ENCODE data around the gene P4HB. TPM values are rescaled to one million over a fixed set of nuclear protein-coding genes. Genes with fewer than 3 reads are reported as not detected.

P4HB gene
- total and polyA plus RNA-seq, 2 experiments from 2014 or later = 206 to 620 TPM

DNA sequence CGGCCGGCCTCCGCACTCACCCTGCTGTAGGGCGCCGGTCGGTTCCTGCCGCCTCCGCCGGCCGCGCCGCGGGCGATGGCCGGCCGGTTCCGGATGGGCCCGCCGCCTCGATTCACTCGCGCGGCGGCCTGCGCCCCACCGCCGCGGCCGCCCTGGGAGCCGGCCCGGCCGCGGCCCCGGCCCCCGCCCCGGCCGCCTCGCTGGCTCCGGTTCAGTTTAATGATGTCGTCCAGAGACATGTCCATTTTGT lies 30.9 kb upstream of the P4HB start:
- no peaks in the 10 kb centered on the region for H3K27me3 ChIP-seq (ENCODE audit: insufficient read depth)

More for the DNA sequence above, 30.9 kb upstream of the P4HB start:
- DNase-seq (ENCODE audit: low spot score) (no peak), ATAC-seq (no peak)
- Histone ChIP-seq H3K4me3 (peak overlapping the region; percentile 95), H3F3A (replicated peaks; ENCODE audit: low read depth) (peaks cover 24% of the 10 kb centered on the region), H3K4me2 (peak overlapping the region; percentile 96), H4K20me1 (replicated peaks; ENCODE audit: insufficient read depth) (peaks cover 15% of the 10 kb centered on the region; the same call in 1 of the 2 replicates), H3K4me1 (ENCODE audit: insufficient read depth) (peaks cover 8% of the 10 kb centered on the region; the same call in 1 of the 2 replicates), H2AFZ (no peak overlapping the region), H3K79me2 (replicated peaks; ENCODE audit: insufficient read depth) (peaks cover 58% of the 10 kb centered on the region), H3K27ac (ENCODE audit: low read depth) (no peak overlapping the region), H3K9me2 (ENCODE audit: insufficient read depth) (no peaks in the 10 kb centered on the region), H3K36me3 (ENCODE audit: insufficient read depth) (peaks cover 44% of the 10 kb centered on the region)
- peak overlapping the region; percentile 99 for H3K27ac Mint-ChIP-seq
- TF ChIP-seq NANOG (IDR thresholded peaks at IDR 0.05; ENCODE audit: borderline replicate concordance) (no peak), ZNF114 (CRISPR knock-in tag; IDR thresholded peaks at IDR 0.05) (no peak), CREB1 (CRISPR knock-in tag; IDR thresholded peaks at IDR 0.05; ENCODE audit: low read depth) (no peak), JUNB (IDR thresholded peaks at IDR 0.05; ENCODE audit: unreplicated experiment) (no peak), EZH2 (IDR thresholded peaks at IDR 0.05; ENCODE audit: low read depth, unreplicated experiment) (no peak), ZNF331 (CRISPR knock-in tag; IDR thresholded peaks at IDR 0.05; ENCODE audit: low read depth) (no peak), STAT1 (IDR thresholded peaks at IDR 0.05; ENCODE audit: unreplicated experiment) (no peak), POLR2AphosphoS5 (IDR thresholded peaks at IDR 0.05; ENCODE audit: low read depth) (no peak), EZH2phosphoT487 (IDR thresholded peaks at IDR 0.05; ENCODE audit: unreplicated experiment) (no peak)
- TF ChIP-seq, protein P1, sequence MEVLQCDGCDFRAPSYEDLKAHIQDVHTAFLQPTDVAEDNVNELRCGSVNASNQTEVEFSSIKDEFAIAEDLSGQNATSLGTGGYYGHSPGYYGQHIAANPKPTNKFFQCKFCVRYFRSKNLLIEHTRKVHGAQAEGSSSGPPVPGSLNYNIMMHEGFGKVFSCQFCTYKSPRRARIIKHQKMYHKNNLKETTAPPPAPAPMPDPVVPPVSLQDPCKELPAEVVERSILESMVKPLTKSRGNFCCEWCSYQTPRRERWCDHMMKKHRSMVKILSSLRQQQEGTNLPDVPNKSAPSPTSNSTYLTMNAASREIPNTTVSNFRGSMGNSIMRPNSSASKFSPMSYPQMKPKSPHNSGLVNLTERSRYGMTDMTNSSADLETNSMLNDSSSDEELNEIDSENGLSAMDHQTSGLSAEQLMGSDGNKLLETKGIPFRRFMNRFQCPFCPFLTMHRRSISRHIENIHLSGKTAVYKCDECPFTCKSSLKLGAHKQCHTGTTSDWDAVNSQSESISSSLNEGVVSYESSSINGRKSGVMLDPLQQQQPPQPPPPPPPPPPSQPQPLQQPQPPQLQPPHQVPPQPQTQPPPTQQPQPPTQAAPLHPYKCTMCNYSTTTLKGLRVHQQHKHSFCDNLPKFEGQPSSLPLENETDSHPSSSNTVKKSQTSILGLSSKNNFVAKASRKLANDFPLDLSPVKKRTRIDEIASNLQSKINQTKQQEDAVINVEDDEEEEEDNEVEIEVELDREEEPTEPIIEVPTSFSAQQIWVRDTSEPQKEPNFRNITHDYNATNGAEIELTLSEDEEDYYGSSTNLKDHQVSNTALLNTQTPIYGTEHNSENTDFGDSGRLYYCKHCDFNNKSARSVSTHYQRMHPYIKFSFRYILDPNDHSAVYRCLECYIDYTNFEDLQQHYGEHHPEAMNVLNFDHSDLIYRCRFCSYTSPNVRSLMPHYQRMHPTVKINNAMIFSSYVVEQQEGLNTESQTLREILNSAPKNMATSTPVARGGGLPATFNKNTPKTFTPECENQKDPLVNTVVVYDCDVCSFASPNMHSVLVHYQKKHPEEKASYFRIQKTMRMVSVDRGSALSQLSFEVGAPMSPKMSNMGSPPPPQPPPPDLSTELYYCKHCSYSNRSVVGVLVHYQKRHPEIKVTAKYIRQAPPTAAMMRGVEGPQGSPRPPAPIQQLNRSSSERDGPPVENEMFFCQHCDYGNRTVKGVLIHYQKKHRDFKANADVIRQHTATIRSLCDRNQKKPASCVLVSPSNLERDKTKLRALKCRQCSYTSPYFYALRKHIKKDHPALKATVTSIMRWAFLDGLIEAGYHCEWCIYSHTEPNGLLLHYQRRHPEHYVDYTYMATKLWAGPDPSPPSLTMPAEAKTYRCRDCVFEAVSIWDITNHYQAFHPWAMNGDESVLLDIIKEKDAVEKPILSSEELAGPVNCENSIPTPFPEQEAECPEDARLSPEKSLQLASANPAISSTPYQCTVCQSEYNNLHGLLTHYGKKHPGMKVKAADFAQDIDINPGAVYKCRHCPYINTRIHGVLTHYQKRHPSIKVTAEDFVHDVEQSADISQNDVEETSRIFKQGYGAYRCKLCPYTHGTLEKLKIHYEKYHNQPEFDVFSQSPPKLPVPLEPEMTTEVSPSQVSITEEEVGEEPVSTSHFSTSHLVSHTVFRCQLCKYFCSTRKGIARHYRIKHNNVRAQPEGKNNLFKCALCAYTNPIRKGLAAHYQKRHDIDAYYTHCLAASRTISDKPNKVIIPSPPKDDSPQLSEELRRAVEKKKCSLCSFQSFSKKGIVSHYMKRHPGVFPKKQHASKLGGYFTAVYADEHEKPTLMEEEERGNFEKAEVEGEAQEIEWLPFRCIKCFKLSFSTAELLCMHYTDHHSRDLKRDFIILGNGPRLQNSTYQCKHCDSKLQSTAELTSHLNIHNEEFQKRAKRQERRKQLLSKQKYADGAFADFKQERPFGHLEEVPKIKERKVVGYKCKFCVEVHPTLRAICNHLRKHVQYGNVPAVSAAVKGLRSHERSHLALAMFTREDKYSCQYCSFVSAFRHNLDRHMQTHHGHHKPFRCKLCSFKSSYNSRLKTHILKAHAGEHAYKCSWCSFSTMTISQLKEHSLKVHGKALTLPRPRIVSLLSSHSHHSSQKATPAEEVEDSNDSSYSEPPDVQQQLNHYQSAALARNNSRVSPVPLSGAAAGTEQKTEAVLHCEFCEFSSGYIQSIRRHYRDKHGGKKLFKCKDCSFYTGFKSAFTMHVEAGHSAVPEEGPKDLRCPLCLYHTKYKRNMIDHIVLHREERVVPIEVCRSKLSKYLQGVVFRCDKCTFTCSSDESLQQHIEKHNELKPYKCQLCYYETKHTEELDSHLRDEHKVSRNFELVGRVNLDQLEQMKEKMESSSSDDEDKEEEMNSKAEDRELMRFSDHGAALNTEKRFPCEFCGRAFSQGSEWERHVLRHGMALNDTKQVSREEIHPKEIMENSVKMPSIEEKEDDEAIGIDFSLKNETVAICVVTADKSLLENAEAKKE (CRISPR knock-in tag; IDR thresholded peaks at IDR 0.05) = no peak
- TF ChIP-seq, protein P2, sequence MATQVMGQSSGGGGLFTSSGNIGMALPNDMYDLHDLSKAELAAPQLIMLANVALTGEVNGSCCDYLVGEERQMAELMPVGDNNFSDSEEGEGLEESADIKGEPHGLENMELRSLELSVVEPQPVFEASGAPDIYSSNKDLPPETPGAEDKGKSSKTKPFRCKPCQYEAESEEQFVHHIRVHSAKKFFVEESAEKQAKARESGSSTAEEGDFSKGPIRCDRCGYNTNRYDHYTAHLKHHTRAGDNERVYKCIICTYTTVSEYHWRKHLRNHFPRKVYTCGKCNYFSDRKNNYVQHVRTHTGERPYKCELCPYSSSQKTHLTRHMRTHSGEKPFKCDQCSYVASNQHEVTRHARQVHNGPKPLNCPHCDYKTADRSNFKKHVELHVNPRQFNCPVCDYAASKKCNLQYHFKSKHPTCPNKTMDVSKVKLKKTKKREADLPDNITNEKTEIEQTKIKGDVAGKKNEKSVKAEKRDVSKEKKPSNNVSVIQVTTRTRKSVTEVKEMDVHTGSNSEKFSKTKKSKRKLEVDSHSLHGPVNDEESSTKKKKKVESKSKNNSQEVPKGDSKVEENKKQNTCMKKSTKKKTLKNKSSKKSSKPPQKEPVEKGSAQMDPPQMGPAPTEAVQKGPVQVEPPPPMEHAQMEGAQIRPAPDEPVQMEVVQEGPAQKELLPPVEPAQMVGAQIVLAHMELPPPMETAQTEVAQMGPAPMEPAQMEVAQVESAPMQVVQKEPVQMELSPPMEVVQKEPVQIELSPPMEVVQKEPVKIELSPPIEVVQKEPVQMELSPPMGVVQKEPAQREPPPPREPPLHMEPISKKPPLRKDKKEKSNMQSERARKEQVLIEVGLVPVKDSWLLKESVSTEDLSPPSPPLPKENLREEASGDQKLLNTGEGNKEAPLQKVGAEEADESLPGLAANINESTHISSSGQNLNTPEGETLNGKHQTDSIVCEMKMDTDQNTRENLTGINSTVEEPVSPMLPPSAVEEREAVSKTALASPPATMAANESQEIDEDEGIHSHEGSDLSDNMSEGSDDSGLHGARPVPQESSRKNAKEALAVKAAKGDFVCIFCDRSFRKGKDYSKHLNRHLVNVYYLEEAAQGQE (IDR thresholded peaks at IDR 0.05; ENCODE audit: unreplicated experiment) = no peak
- TF ChIP-seq, protein P3, sequence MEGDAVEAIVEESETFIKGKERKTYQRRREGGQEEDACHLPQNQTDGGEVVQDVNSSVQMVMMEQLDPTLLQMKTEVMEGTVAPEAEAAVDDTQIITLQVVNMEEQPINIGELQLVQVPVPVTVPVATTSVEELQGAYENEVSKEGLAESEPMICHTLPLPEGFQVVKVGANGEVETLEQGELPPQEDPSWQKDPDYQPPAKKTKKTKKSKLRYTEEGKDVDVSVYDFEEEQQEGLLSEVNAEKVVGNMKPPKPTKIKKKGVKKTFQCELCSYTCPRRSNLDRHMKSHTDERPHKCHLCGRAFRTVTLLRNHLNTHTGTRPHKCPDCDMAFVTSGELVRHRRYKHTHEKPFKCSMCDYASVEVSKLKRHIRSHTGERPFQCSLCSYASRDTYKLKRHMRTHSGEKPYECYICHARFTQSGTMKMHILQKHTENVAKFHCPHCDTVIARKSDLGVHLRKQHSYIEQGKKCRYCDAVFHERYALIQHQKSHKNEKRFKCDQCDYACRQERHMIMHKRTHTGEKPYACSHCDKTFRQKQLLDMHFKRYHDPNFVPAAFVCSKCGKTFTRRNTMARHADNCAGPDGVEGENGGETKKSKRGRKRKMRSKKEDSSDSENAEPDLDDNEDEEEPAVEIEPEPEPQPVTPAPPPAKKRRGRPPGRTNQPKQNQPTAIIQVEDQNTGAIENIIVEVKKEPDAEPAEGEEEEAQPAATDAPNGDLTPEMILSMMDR (conservative IDR thresholded peaks at IDR 0.05; ENCODE audit: low read depth in 2 of 2) = no peak
- TF ChIP-seq, protein P4, sequence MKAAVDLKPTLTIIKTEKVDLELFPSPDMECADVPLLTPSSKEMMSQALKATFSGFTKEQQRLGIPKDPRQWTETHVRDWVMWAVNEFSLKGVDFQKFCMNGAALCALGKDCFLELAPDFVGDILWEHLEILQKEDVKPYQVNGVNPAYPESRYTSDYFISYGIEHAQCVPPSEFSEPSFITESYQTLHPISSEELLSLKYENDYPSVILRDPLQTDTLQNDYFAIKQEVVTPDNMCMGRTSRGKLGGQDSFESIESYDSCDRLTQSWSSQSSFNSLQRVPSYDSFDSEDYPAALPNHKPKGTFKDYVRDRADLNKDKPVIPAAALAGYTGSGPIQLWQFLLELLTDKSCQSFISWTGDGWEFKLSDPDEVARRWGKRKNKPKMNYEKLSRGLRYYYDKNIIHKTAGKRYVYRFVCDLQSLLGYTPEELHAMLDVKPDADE (IDR thresholded peaks at IDR 0.05) = no peak
- H3K9me3 Mint-ChIP-seq = no peaks in the 10 kb centered on the region
- peak overlapping the region; percentile 91 for H3K4me3 Mint-ChIP-seq
- peaks cover 64% of the 10 kb centered on the region for H3K36me3 Mint-ChIP-seq (ENCODE audit: low read depth)
- peaks cover 33% of the 10 kb centered on the region for H3K27me3 Mint-ChIP-seq (ENCODE audit: insufficient read depth, low read depth, poor library complexity)
- peaks cover 4% of the 10 kb centered on the region; the same call in 1 of the 3 replicates for H3K4me1 Mint-ChIP-seq

All from GM23338 (cell line).